Measurements from ENCODE around the gene MAML3.
A peak's percentile ranks its signal among the peaks of the same experiment; 100 is the strongest.

MAML3 gene

GRCh38 chr4:139676913-139677585 is 476.9 kb downstream of the MAML3 start:
- Histone ChIP-seq H3K27ac (replicated peaks) (no peak overlapping the region), H3K27me3 (ENCODE audit: insufficient read depth, poor library complexity, severe bottlenecking) (no peaks in the 10 kb centered on the region), H3K4me3 (replicated peaks; ENCODE audit: insufficient read depth, low read length) (no peak overlapping the region)
- DNase-seq (ENCODE audit: low read depth in 1 of 2, low spot score in 1 of 2) = no peak
- no peak for TF ChIP-seq POLR2AphosphoS5 (IDR thresholded peaks at IDR 0.05; ENCODE audit: low read depth)
- TF ChIP-seq, protein P1, sequence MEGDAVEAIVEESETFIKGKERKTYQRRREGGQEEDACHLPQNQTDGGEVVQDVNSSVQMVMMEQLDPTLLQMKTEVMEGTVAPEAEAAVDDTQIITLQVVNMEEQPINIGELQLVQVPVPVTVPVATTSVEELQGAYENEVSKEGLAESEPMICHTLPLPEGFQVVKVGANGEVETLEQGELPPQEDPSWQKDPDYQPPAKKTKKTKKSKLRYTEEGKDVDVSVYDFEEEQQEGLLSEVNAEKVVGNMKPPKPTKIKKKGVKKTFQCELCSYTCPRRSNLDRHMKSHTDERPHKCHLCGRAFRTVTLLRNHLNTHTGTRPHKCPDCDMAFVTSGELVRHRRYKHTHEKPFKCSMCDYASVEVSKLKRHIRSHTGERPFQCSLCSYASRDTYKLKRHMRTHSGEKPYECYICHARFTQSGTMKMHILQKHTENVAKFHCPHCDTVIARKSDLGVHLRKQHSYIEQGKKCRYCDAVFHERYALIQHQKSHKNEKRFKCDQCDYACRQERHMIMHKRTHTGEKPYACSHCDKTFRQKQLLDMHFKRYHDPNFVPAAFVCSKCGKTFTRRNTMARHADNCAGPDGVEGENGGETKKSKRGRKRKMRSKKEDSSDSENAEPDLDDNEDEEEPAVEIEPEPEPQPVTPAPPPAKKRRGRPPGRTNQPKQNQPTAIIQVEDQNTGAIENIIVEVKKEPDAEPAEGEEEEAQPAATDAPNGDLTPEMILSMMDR (IDR thresholded peaks at IDR 0.05; ENCODE audit: insufficient read depth, low read length) = no peak
- TF ChIP-seq, protein P2, sequence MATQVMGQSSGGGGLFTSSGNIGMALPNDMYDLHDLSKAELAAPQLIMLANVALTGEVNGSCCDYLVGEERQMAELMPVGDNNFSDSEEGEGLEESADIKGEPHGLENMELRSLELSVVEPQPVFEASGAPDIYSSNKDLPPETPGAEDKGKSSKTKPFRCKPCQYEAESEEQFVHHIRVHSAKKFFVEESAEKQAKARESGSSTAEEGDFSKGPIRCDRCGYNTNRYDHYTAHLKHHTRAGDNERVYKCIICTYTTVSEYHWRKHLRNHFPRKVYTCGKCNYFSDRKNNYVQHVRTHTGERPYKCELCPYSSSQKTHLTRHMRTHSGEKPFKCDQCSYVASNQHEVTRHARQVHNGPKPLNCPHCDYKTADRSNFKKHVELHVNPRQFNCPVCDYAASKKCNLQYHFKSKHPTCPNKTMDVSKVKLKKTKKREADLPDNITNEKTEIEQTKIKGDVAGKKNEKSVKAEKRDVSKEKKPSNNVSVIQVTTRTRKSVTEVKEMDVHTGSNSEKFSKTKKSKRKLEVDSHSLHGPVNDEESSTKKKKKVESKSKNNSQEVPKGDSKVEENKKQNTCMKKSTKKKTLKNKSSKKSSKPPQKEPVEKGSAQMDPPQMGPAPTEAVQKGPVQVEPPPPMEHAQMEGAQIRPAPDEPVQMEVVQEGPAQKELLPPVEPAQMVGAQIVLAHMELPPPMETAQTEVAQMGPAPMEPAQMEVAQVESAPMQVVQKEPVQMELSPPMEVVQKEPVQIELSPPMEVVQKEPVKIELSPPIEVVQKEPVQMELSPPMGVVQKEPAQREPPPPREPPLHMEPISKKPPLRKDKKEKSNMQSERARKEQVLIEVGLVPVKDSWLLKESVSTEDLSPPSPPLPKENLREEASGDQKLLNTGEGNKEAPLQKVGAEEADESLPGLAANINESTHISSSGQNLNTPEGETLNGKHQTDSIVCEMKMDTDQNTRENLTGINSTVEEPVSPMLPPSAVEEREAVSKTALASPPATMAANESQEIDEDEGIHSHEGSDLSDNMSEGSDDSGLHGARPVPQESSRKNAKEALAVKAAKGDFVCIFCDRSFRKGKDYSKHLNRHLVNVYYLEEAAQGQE (IDR thresholded peaks at IDR 0.05; ENCODE audit: insufficient replicate concordance, low read depth) = no peak
- TF ChIP-seq SPI1 (IDR thresholded peaks at IDR 0.05; ENCODE audit: borderline replicate concordance, low read depth) = no peak

GRCh38 chr4:139676365-139676764 is 477.6 kb downstream of the MAML3 start:
- DNase-seq (ENCODE audit: low read depth in 1 of 2, low spot score in 1 of 2) = no peak
- Histone ChIP-seq H3K4me3 (replicated peaks; ENCODE audit: insufficient read depth, low read length) (no peak overlapping the region), H3K27ac (replicated peaks) (no peak overlapping the region), H3K27me3 (ENCODE audit: insufficient read depth, poor library complexity, severe bottlenecking) (no peaks in the 10 kb centered on the region)
- TF ChIP-seq SPI1 (IDR thresholded peaks at IDR 0.05; ENCODE audit: borderline replicate concordance, low read depth) = no peak
- no peak for TF ChIP-seq POLR2AphosphoS5 (IDR thresholded peaks at IDR 0.05; ENCODE audit: low read depth)
- no peak for TF ChIP-seq GABPA (IDR thresholded peaks at IDR 0.05; ENCODE audit: low read depth)
- TF ChIP-seq, protein P1 (IDR thresholded peaks at IDR 0.05; ENCODE audit: insufficient read depth, low read length) = no peak
- TF ChIP-seq, protein P2 (IDR thresholded peaks at IDR 0.05; ENCODE audit: insufficient replicate concordance, low read depth) = no peak

DNA sequence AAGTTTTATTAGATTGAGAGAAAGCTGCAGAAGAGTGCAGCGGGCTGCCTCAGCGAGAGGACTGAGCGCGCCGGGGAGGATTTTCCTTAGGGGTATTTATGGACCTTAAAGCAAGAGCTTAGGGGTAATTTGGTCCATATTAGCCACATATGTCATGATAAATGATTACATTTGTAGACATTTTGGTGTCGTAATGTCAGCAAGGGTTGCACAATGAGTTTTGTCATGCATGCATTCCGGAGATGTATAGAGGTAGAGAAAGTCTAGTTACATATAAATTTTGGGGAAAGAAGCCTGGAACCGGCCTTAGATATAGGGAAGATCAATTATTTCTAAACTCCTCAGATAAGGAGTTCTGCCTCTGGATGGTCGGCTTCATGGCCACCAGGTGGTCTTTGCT is 478.3 kb downstream of the MAML3 start:
- peak; percentile 48 to 60 for DNase-seq (ENCODE audit: low read depth in 1 of 2, low spot score in 1 of 2)
- Histone ChIP-seq H3K27me3 (ENCODE audit: insufficient read depth, poor library complexity, severe bottlenecking) (no peaks in the 10 kb centered on the region), H3K4me3 (replicated peaks; ENCODE audit: insufficient read depth, low read length) (no peak overlapping the region), H3K27ac (replicated peaks) (no peak overlapping the region)
- no peak for TF ChIP-seq POLR2AphosphoS5 (IDR thresholded peaks at IDR 0.05; ENCODE audit: low read depth)
- TF ChIP-seq, protein P2 (IDR thresholded peaks at IDR 0.05; ENCODE audit: insufficient replicate concordance, low read depth) = no peak
- TF ChIP-seq SPI1 (IDR thresholded peaks at IDR 0.05; ENCODE audit: borderline replicate concordance, low read depth) = no peak
- TF ChIP-seq, protein P1 (IDR thresholded peaks at IDR 0.05; ENCODE audit: insufficient read depth, low read length) = no peak
- no peak for TF ChIP-seq GABPA (IDR thresholded peaks at IDR 0.05; ENCODE audit: low read depth)

All from HL-60 (cell line).